ENCODE measurements around the gene ANKRD11. TPM values are rescaled to one million over a fixed set of nuclear protein-coding genes. Genes with fewer than 3 reads are reported as not detected.
"Not testable (repeated sequence)": the region's sequence is repeated elsewhere in the genome, so short reads cannot be mapped to it uniquely, and the experiment has no call there.

ANKRD11 gene
- polyA plus RNA-seq, 4 donors, result 48.4 to 86.7 (median 65.5) TPM

GRCh38 chr16:89303617-89304016, 186.7 kb downstream of the ANKRD11 start:
- FAIRE-seq (no peak), DNase-seq (no peak)
- WGBS, 3 donors, result 79 to 90% (median 85%) methylated on average over 8 of the region's 8 CpGs

GRCh38 chr16:89300976-89301360, 189.4 kb downstream of the ANKRD11 start:
- Histone ChIP-seq H3K36me3 (ENCODE audit: control insufficient read depth in 3 of 3, insufficient read depth in 2 of 3, low read depth in 1 of 3, low read length in 3 of 3) (peaks cover 0 to 89% (median 5%) of the 10 kb centered on the region in 3 donors), H3K27ac (ENCODE audit: low read depth in 1 of 3, low read length in 2 of 3) (peak overlapping the region in 1 of 3 donors; percentile 46), H3K4me3 (ENCODE audit: low read depth in 1 of 3, low read length in 3 of 3) (no peak overlapping the region), H3K9me3 (ENCODE audit: control insufficient read depth in 2 of 2, insufficient read depth in 1 of 2, low read depth in 1 of 2, low read length in 1 of 2) (no peaks in the 10 kb centered on the region), H3K4me1 (ENCODE audit: control insufficient read depth in 3 of 3, insufficient read depth in 2 of 3, low read depth in 1 of 3, low read length in 2 of 3) (no peaks in the 10 kb centered on the region), H3K27me3 (ENCODE audit: control insufficient read depth in 3 of 3, insufficient read depth in 3 of 3, low read length in 3 of 3) (no peaks in the 10 kb centered on the region)
- 77 to 86% (median 82%) methylated on average over 8 to 9 of the region's 9 CpGs for WGBS, 3 donors
- DNase-seq, result no peak
- no peak for FAIRE-seq

More at GRCh38 chr16:89303617-89304016, 186.7 kb downstream of the ANKRD11 start:
- Histone ChIP-seq H3K4me3 (ENCODE audit: low read depth in 1 of 3, low read length in 3 of 3) (no peak overlapping the region), H3K27ac (ENCODE audit: low read depth in 1 of 3, low read length in 2 of 3) (no peak overlapping the region), H3K27me3 (ENCODE audit: control insufficient read depth in 3 of 3, insufficient read depth in 3 of 3, low read length in 3 of 3) (no peaks in the 10 kb centered on the region), H3K9me3 (ENCODE audit: control insufficient read depth in 2 of 2, insufficient read depth in 1 of 2, low read depth in 1 of 2, low read length in 1 of 2) (no peaks in the 10 kb centered on the region), H3K4me1 (ENCODE audit: control insufficient read depth in 3 of 3, insufficient read depth in 2 of 3, low read depth in 1 of 3, low read length in 2 of 3) (no peaks in the 10 kb centered on the region), H3K36me3 (ENCODE audit: control insufficient read depth in 3 of 3, insufficient read depth in 2 of 3, low read depth in 1 of 3, low read length in 3 of 3) (peaks cover 0 to 82% (median 5%) of the 10 kb centered on the region in 3 donors)

GRCh38 chr16:89300311-89300975, 189.9 kb downstream of the ANKRD11 start:
- H3K9me3 ChIP-seq (ENCODE audit: control insufficient read depth in 2 of 2, insufficient read depth in 1 of 2, low read depth in 1 of 2, low read length in 1 of 2), result no peaks in the 10 kb centered on the region
- H3K4me3 ChIP-seq (ENCODE audit: low read depth in 1 of 3, low read length in 3 of 3), result no peak overlapping the region
- no peak for FAIRE-seq
- peak overlapping the region in 1 of 3 donors; percentile 46 for H3K27ac ChIP-seq (ENCODE audit: low read depth in 1 of 3, low read length in 2 of 3)
- peak in 1 of 2 donors; percentile 77 for DNase-seq
- H3K27me3 ChIP-seq (ENCODE audit: control insufficient read depth in 3 of 3, insufficient read depth in 3 of 3, low read length in 3 of 3), result no peaks in the 10 kb centered on the region
- H3K4me1 ChIP-seq (ENCODE audit: control insufficient read depth in 3 of 3, insufficient read depth in 2 of 3, low read depth in 1 of 3, low read length in 2 of 3), result no peaks in the 10 kb centered on the region
- H3K36me3 ChIP-seq (ENCODE audit: control insufficient read depth in 3 of 3, insufficient read depth in 2 of 3, low read depth in 1 of 3, low read length in 3 of 3), result peaks cover 0 to 94% (median 5%) of the 10 kb centered on the region in 3 donors
- WGBS, 3 donors, result 47 to 70% (median 59%) methylated on average over 20 to 21 of the region's 21 CpGs

- H3K27ac ChIP-seq (ENCODE audit: low read depth in 1 of 3, low read length in 2 of 3), result not testable (repeated sequence)
Measured at GRCh38 chr16:89299357-89300111, 190.8 kb downstream of the ANKRD11 start.

GRCh38 chr16:89298623-89299225, 191.6 kb downstream of the ANKRD11 start:
- DNase-seq (no peak), FAIRE-seq (no peak)
- H3K36me3 ChIP-seq (ENCODE audit: control insufficient read depth in 3 of 3, insufficient read depth in 2 of 3, low read depth in 1 of 3, low read length in 3 of 3), result peaks cover 0 to 90% (median 5%) of the 10 kb centered on the region in 3 donors
- H3K4me3 ChIP-seq (ENCODE audit: low read depth in 1 of 3, low read length in 3 of 3), result no peak overlapping the region
- WGBS, 3 donors, result 87 to 90% (median 89%) methylated on average over 17 of the region's 17 CpGs
- no peaks in the 10 kb centered on the region for H3K9me3 ChIP-seq (ENCODE audit: control insufficient read depth in 2 of 2, insufficient read depth in 1 of 2, low read depth in 1 of 2, low read length in 1 of 2)
- H3K27me3 ChIP-seq (ENCODE audit: control insufficient read depth in 3 of 3, insufficient read depth in 3 of 3, low read length in 3 of 3), result no peaks in the 10 kb centered on the region
- no peak overlapping the region for H3K27ac ChIP-seq (ENCODE audit: low read depth in 1 of 3, low read length in 2 of 3)
- H3K4me1 ChIP-seq (ENCODE audit: control insufficient read depth in 3 of 3, insufficient read depth in 2 of 3, low read depth in 1 of 3, low read length in 2 of 3), result no peaks in the 10 kb centered on the region

More at GRCh38 chr16:89299357-89300111, 190.8 kb downstream of the ANKRD11 start:
- WGBS, 3 donors, result 96 to 98% (median 96%) methylated on average over 9 to 10 of the region's 10 CpGs
- FAIRE-seq; H3K9me3 ChIP-seq (ENCODE audit: control insufficient read depth in 2 of 2, insufficient read depth in 1 of 2, low read depth in 1 of 2, low read length in 1 of 2); H3K27me3 ChIP-seq (ENCODE audit: control insufficient read depth in 3 of 3, insufficient read depth in 3 of 3, low read length in 3 of 3); H3K4me1 ChIP-seq (ENCODE audit: control insufficient read depth in 3 of 3, insufficient read depth in 2 of 3, low read depth in 1 of 3, low read length in 2 of 3); DNase-seq; H3K4me3 ChIP-seq (ENCODE audit: low read depth in 1 of 3, low read length in 3 of 3): not testable (repeated sequence)
- peaks cover 0 to 94% (median 5%) of the 10 kb centered on the region in 3 donors for H3K36me3 ChIP-seq (ENCODE audit: control insufficient read depth in 3 of 3, insufficient read depth in 2 of 3, low read depth in 1 of 3, low read length in 3 of 3)

- Histone ChIP-seq H3K4me3 (ENCODE audit: low read depth in 1 of 3, low read length in 3 of 3) (no peak overlapping the region), H3K27ac (ENCODE audit: low read depth in 1 of 3, low read length in 2 of 3) (no peak overlapping the region), H3K4me1 (ENCODE audit: control insufficient read depth in 3 of 3, insufficient read depth in 2 of 3, low read depth in 1 of 3, low read length in 2 of 3) (no peaks in the 10 kb centered on the region), H3K27me3 (ENCODE audit: control insufficient read depth in 3 of 3, insufficient read depth in 3 of 3, low read length in 3 of 3) (no peaks in the 10 kb centered on the region), H3K9me3 (ENCODE audit: control insufficient read depth in 2 of 2, insufficient read depth in 1 of 2, low read depth in 1 of 2, low read length in 1 of 2) (no peaks in the 10 kb centered on the region), H3K36me3 (ENCODE audit: control insufficient read depth in 3 of 3, insufficient read depth in 2 of 3, low read depth in 1 of 3, low read length in 3 of 3) (peaks cover 0 to 86% (median 1%) of the 10 kb centered on the region in 3 donors)
- FAIRE-seq (no peak), DNase-seq (no peak)
- 73 to 86% (median 82%) methylated on average over 17 of the region's 17 CpGs for WGBS, 3 donors
Measured at GRCh38 chr16:89297910-89298545, 192.3 kb downstream of the ANKRD11 start.

GRCh38 chr16:89297156-89297874, 193.0 kb downstream of the ANKRD11 start:
- H3K4me1 ChIP-seq (ENCODE audit: control insufficient read depth in 3 of 3, insufficient read depth in 2 of 3, low read depth in 1 of 3, low read length in 2 of 3), result no peaks in the 10 kb centered on the region
- no peak overlapping the region for H3K4me3 ChIP-seq (ENCODE audit: low read depth in 1 of 3, low read length in 3 of 3)
- DNase-seq (no peak), FAIRE-seq (no peak)
- no peaks in the 10 kb centered on the region for H3K9me3 ChIP-seq (ENCODE audit: control insufficient read depth in 2 of 2, insufficient read depth in 1 of 2, low read depth in 1 of 2, low read length in 1 of 2)
- H3K27me3 ChIP-seq (ENCODE audit: control insufficient read depth in 3 of 3, insufficient read depth in 3 of 3, low read length in 3 of 3), result no peaks in the 10 kb centered on the region
- no peak overlapping the region for H3K27ac ChIP-seq (ENCODE audit: low read depth in 1 of 3, low read length in 2 of 3)
- H3K36me3 ChIP-seq (ENCODE audit: control insufficient read depth in 3 of 3, insufficient read depth in 2 of 3, low read depth in 1 of 3, low read length in 3 of 3), result peaks cover 0 to 86% (median 3%) of the 10 kb centered on the region in 3 donors
- 83 to 91% (median 90%) methylated on average over 27 of the region's 27 CpGs for WGBS, 3 donors

Data from small intestine (tissue), 7 donors.